Stimulated activated CD4-positive, alpha-beta T cell treated with anti-CD3 and anti-CD28 coated beads, Interleukin-15, amount 100 ng/mL, for 1 hour (primary cell): ENCODE data around the gene NUB1.
A peak's percentile ranks its signal among the peaks of the same experiment; 100 is the strongest.

Source experiments
- DNase-seq, 2 donors: peaks; one replicate each; pipeline ENCODE4 v3.0.0-alpha.2; 2020; ENCODE audit warnings: low read depth in 1 of 2, low spot score in 1 of 2

The NUB1 gene

DNA sequence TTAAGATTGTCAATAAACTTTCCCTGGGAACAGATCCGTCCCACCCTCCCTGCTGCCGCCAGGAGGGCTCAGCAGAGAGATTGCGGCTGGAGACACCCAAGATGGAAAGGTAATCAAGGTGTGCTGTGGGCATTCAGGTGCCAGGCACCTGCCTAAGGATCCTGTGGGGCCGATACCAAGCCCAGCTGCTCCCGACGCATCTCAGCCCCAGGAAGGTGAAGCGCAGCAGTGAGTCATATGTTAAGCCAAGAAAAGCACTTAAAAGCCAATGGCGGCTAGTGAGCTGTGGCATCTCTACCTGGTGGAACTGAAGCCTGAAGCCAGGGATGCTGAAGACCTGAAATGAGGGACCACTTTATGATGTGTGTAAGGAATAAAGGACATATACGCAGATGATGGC is 62.2 kb downstream of the NUB1 start:
- no peak for DNase-seq

DNA sequence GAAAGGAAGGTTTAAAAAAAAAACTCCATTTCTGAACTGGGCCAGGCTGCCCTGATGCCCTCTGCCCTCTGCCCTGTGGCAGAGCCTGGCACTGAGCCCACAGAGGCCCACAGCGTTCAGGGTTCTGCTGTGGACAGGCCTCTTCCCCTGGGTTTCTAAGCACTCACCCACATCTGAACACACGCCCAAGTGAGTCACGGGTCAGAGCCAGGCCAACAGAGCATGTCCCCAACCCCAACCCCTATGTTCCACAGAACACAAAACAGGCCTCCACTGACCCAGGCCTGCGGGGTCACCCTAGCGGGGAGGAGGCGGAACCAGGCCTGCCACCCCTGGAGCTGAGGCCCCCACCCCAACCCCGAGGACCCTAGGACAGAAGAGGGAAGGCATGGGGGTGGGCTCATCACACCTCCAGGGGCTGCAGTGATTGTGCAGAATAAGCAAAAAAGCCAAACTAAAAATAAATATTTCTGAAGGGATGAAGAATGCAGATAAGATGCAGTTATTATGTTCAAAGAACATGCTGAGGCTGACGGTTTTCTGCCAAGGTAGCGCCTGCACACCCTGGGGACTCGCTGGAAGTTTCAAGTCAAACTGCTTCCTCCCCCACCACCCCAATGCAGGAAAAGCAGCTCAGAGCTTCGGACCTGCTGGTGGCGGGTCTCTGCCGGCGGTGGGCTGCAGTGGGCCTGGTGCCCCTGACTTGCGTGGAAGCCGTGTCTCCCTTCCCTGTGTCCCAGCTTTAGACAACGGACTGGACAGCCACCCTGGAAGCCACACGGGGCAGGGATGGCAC is 62.8 kb downstream of the NUB1 start:
- no peak for DNase-seq

- DNase-seq: no peak
Measured at GRCh38 chr7:151405056-151405455, 63.4 kb downstream of the NUB1 start.

DNA sequence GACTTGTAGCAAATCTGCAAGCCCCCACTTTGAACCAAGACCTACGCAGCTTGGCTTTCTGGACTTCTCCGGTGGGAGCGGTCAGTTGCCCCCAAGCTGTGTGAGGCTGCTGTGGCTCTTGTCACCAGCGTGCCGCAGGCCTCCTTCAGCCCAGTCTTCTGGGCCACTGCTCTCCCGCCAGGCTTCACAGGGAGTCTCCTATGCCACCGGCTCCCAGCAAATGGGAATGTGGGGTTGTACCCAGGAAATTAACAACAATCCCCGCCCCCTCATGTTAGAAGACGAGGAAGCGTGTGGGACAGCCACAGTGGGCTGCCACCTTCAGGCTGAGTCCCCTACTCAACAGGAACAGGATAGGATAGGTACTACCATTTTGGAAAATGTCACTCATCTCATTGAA is 64.0 kb downstream of the NUB1 start:
- no peak for DNase-seq

GRCh38 chr7:151406051-151406875 is 64.7 kb downstream of the NUB1 start:
- no peak for DNase-seq

DNA sequence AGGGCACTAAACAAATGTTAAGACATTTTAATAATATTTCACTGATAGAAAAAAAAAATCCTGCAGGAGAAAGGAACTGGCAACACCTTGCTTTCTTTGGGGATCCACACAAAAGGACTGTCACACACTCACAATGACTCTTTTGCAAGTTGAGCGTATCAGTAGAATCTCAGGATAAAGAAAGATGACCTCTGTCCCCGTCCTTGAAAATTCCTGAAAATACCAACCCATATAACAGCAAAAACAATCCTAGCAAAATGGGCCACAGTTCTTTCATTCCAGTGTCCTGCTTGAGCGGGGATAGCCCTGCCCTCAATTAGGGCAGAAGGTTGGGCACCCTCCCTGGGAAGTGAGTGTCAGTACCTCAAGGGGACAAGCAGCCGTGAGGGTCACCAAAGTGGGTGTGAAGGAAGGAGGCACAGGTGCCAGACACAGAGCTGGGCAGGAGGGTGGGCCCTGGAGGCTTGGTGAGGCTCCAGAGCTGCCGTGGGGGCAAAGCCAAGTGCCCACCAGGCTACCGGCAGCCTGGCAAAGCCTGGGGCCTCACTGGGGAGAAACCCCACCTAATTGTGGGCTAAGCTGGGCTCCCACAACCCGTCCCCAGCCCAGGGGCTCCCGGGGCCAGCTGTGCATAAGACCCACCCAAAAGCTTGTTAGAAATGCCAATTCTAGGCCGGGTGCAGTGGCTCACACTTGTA is 65.4 kb downstream of the NUB1 start:
- DNase-seq: no peak

DNA sequence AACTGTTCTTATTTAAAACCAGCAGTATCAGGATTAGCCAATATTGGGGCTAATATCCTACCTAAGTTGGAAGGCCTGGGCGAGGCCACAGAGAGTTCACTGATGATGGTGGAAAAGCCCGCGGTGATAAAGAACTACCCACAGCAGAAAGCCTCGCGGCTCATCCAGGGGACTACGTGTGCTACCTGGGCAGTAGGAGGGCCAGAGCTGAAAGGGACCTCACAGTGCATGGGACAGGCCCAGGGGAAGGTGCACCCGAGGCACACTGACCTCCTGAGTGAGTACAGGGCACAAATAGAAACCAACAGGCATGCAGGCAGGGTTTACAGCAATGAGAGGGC is 66.9 kb downstream of the NUB1 start:
- DNase-seq: no peak

DNA sequence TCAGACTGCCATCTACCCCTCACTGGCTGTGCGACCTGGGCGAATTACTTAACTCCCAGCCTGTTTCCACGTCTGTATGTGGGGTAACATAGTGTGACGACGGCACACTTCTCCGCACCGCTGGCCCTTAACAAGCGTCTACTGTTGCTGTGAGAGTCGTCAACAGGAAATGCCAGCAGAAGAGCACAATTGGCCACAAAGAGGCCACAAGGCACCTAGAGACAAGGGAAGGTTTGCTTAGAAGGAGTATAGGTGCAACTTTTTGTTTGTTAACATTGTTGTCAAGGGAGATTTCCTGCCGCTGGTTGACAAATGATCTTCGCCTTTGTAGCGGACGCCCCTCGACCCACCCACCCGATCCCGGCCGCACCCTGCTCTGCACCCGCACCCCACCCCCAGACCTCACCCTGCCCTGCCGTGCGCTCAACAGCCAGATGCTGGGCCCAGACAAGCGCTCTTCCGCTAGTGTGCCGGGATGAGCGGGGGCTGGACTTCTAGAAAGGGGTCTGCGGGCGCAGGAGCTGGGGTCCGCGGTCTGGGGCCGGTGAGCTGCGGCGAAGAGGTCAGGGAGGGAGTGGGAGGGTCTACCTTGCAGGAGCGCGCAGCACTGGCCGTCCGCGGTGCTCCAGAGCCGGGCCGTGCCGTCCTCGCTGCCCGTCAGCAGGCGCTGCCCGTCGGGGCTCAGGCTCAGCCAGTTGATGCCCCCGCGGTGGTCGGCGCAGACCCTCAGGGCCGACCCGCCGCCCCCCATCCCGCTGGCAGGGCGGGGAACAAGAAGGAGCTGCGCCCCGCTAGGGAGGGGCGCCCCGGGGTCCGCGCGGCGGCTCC is 67.4 kb downstream of the NUB1 start:
- peak in 1 of 2 donors; percentile 41 for DNase-seq

- no peak for DNase-seq
Measured at GRCh38 chr7:151409667-151410404, 68.2 kb downstream of the NUB1 start, which contains the start of gene WDR86. Gene WDR86 (minus strand): TSS chr7:151410038. CDS start chr7:151409589, 449 bp downstream.

- no peak for DNase-seq
Measured at GRCh38 chr7:151410405-151411390, 69.1 kb downstream of the NUB1 start.

DNA sequence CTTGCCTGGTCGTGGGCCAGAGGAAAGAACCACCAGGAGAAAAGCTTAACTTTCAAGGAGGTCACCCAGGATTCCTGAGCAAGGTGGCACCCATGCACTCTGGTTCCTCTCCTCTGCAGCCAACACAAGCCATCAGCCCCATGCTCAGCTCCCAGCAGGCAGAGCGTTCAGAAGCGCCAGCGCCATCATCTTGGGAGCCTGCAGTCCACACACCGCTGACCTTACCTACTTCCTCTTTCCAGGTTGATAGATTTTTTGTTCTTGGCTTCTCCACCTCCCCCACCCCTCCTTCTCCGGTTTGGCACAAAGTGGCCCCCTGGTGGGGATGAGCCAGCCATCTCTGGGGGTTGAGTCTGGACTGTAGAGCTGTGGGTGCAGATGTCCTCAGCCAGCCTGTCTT is 69.9 kb downstream of the NUB1 start:
- DNase-seq: no peak

DNA sequence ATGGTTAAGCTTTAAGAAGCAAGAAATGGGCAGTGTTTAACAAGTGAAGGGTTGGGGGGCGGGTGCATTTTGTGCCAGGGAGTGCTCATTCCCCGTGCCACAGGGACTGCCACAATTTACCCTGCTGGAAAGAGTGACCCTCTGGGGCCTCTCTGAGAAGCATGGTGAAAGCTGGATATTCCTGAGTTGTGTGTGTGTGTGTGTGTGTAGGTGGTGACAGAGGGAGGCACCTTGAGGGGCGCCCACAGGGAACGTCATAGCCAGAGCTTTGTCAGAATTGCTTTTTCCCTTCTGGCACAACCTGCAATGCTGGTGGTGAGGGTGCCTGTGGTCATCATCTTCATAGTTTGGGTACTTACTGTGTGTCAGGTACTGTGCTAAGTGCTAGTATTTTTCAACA is 70.7 kb downstream of the NUB1 start:
- DNase-seq: no peak

DNA sequence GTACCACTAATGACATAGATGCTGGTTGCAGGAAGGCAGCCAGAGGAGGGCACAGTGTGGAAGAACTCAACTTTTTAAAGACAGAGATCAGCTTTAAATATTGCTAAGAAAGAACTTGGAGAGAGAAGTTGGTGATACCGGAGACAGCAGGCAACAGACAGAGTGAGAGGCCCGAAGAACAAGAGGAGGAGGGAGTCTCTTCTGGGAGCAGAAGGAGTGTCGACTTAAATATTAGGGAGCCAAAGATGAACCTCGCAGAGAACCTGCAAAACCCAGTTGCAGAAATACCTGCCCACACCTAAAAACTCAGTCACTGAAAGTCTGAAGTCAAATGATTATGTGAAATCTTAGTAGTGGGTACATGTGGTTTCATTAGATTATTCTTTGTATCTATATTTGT is 71.6 kb downstream of the NUB1 start:
- no peak for DNase-seq

GRCh38 chr7:151415375-151416105 is 73.9 kb downstream of the NUB1 start:
- no peak for DNase-seq

- DNase-seq: no peak
Measured at GRCh38 chr7:151416112-151416940, 74.7 kb downstream of the NUB1 start.

GRCh38 chr7:151416941-151417315 is 75.3 kb downstream of the NUB1 start:
- no peak for DNase-seq

DNA sequence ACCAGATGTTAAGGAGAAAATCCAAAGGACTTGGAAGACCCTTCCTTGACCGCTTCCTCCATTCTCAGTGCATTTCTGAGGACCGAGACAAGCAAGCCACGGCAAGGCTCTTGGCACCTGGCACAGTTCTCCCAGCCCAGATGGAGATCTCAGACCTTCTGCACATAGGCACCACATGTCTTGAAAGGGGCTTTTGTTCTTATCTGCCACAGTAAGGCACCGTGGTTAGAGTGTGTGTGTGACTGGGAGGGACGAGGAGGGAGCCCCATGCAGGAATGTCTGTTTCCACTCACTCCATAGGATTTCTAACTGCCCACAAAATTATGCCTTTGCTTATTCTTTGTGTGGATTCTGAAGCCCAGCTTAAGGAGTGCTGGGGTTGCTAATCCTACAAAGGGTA is 78.5 kb downstream of the NUB1 start:
- no peak for DNase-seq

- no peak for DNase-seq
Measured at GRCh38 chr7:151422212-151422611, 80.6 kb downstream of the NUB1 start.
